ENCODE results near the gene POGZ.

The POGZ gene

GRCh38 chr1:151478923-151479322, 19.6 kb upstream of the POGZ start:
- Histone ChIP-seq H3K79me2 (ENCODE audit: insufficient read depth, low read length) (no peaks in the 10 kb centered on the region), H3K36me3 (ENCODE audit: insufficient read depth, low read length) (no peaks in the 10 kb centered on the region), H4K20me1 (ENCODE audit: insufficient read depth, low read length, poor library complexity, severe bottlenecking) (no peaks in the 10 kb centered on the region), H3K9ac (ENCODE audit: low read depth, low read length, poor library complexity, severe bottlenecking) (no peak overlapping the region), H3K9me3 (ENCODE audit: insufficient read depth, low read depth, low read length) (no peaks in the 10 kb centered on the region), H3F3A (ENCODE audit: low read depth) (no peaks in the 10 kb centered on the region), H3K4me1 (ENCODE audit: insufficient read depth, low read length, poor library complexity, severe bottlenecking) (no peaks in the 10 kb centered on the region), H2AFZ (ENCODE audit: low read length) (no peak overlapping the region), H3K27me3 (ENCODE audit: insufficient read depth, low read length, poor library complexity, severe bottlenecking) (no peaks in the 10 kb centered on the region), H3K4me2 (ENCODE audit: low read depth, low read length, poor library complexity, severe bottlenecking) (no peak overlapping the region), H3K9me2 (replicated peaks; ENCODE audit: low read depth, low read length) (no peaks in the 10 kb centered on the region), H3K4me3 (ENCODE audit: low read length, poor library complexity, severe bottlenecking) (no peak overlapping the region)
- no peak for TF ChIP-seq CTCF (conservative IDR thresholded peaks at IDR 0.05; ENCODE audit: low read length)
- TF ChIP-seq EZH2phosphoT487 (IDR thresholded peaks at IDR 0.05; ENCODE audit: borderline replicate concordance): no peak

GRCh38 chr1:151478140-151478812, 19.0 kb upstream of the POGZ start:
- H3K9me3 ChIP-seq (ENCODE audit: insufficient read depth, low read depth, low read length): no peaks in the 10 kb centered on the region
- no peaks in the 10 kb centered on the region for H3K36me3 ChIP-seq (ENCODE audit: insufficient read depth, low read length)
- H3F3A ChIP-seq (ENCODE audit: low read depth): no peaks in the 10 kb centered on the region
- no peak overlapping the region for H2AFZ ChIP-seq (ENCODE audit: low read length)
- no peaks in the 10 kb centered on the region for H3K4me1 ChIP-seq (ENCODE audit: insufficient read depth, low read length, poor library complexity, severe bottlenecking)
- H3K4me2 ChIP-seq (ENCODE audit: low read depth, low read length, poor library complexity, severe bottlenecking): no peak overlapping the region
- TF ChIP-seq CTCF (conservative IDR thresholded peaks at IDR 0.05; ENCODE audit: low read length) (no peak), EZH2phosphoT487 (IDR thresholded peaks at IDR 0.05; ENCODE audit: borderline replicate concordance) (no peak)
- no peaks in the 10 kb centered on the region for H4K20me1 ChIP-seq (ENCODE audit: insufficient read depth, low read length, poor library complexity, severe bottlenecking)
- no peaks in the 10 kb centered on the region for H3K27me3 ChIP-seq (ENCODE audit: insufficient read depth, low read length, poor library complexity, severe bottlenecking)
- H3K79me2 ChIP-seq (ENCODE audit: insufficient read depth, low read length): no peaks in the 10 kb centered on the region
- H3K9me2 ChIP-seq (replicated peaks; ENCODE audit: low read depth, low read length): no peaks in the 10 kb centered on the region
- no peak overlapping the region for H3K9ac ChIP-seq (ENCODE audit: low read depth, low read length, poor library complexity, severe bottlenecking)
- no peak overlapping the region for H3K4me3 ChIP-seq (ENCODE audit: low read length, poor library complexity, severe bottlenecking)

GRCh38 chr1:151477066-151477465, 17.8 kb upstream of the POGZ start:
- Histone ChIP-seq H3K79me2 (ENCODE audit: insufficient read depth, low read length) (no peaks in the 10 kb centered on the region), H3K9me2 (replicated peaks; ENCODE audit: low read depth, low read length) (no peaks in the 10 kb centered on the region), H3K36me3 (ENCODE audit: insufficient read depth, low read length) (no peaks in the 10 kb centered on the region), H3K4me2 (ENCODE audit: low read depth, low read length, poor library complexity, severe bottlenecking) (no peak overlapping the region), H3K4me1 (ENCODE audit: insufficient read depth, low read length, poor library complexity, severe bottlenecking) (no peaks in the 10 kb centered on the region), H3K9me3 (ENCODE audit: insufficient read depth, low read depth, low read length) (no peaks in the 10 kb centered on the region), H3K27me3 (ENCODE audit: insufficient read depth, low read length, poor library complexity, severe bottlenecking) (no peaks in the 10 kb centered on the region), H3F3A (ENCODE audit: low read depth) (no peaks in the 10 kb centered on the region), H3K4me3 (ENCODE audit: low read length, poor library complexity, severe bottlenecking) (no peak overlapping the region), H4K20me1 (ENCODE audit: insufficient read depth, low read length, poor library complexity, severe bottlenecking) (no peaks in the 10 kb centered on the region), H2AFZ (ENCODE audit: low read length) (no peak overlapping the region), H3K9ac (ENCODE audit: low read depth, low read length, poor library complexity, severe bottlenecking) (no peak overlapping the region)
- TF ChIP-seq CTCF (conservative IDR thresholded peaks at IDR 0.05; ENCODE audit: low read length) (no peak), EZH2phosphoT487 (IDR thresholded peaks at IDR 0.05; ENCODE audit: borderline replicate concordance) (no peak)
